Measurements from ENCODE around the gene SIRPB2.

SIRPB2 gene

GRCh38 chr20:1493536-1493935 lies 2.3 kb upstream of the SIRPB2 start:
- TF ChIP-seq EZH2 (IDR thresholded peaks at IDR 0.05), result no peak
- TF ChIP-seq FOXP2 (optimal IDR thresholded peaks at IDR 0.05; ENCODE audit: control extremely low read depth, extremely low read length, insufficient read depth), result no peak
- TF ChIP-seq POLR2AphosphoS5 (IDR thresholded peaks at IDR 0.05; ENCODE audit: borderline replicate concordance, low read depth, low read length), result no peak
- Histone ChIP-seq H3K9me3 (ENCODE audit: low read depth, low read length) (no peaks in the 10 kb centered on the region), H3K9ac (ENCODE audit: insufficient read length) (no peak overlapping the region), H3K4me3 (no peak overlapping the region), H3K36me3 (ENCODE audit: insufficient read depth, low read length) (no peaks in the 10 kb centered on the region), H3K27ac (no peak overlapping the region)
- no peak for DNase-seq (ENCODE audit: low read depth, low spot score)

GRCh38 chr20:1491860-1492642 lies 831 bp upstream of the SIRPB2 start:
- Histone ChIP-seq H3K36me3 (ENCODE audit: insufficient read depth, low read length) (no peaks in the 10 kb centered on the region), H3K27ac (no peak overlapping the region), H3K4me3 (no peak overlapping the region), H3K9me3 (ENCODE audit: low read depth, low read length) (no peaks in the 10 kb centered on the region), H3K9ac (ENCODE audit: insufficient read length) (no peak overlapping the region)
- peak; percentile 18 for DNase-seq (ENCODE audit: low read depth, low spot score)
- TF ChIP-seq FOXP2 (optimal IDR thresholded peaks at IDR 0.05; ENCODE audit: control extremely low read depth, extremely low read length, insufficient read depth), result no peak
- TF ChIP-seq EZH2 (IDR thresholded peaks at IDR 0.05), result no peak

DNA sequence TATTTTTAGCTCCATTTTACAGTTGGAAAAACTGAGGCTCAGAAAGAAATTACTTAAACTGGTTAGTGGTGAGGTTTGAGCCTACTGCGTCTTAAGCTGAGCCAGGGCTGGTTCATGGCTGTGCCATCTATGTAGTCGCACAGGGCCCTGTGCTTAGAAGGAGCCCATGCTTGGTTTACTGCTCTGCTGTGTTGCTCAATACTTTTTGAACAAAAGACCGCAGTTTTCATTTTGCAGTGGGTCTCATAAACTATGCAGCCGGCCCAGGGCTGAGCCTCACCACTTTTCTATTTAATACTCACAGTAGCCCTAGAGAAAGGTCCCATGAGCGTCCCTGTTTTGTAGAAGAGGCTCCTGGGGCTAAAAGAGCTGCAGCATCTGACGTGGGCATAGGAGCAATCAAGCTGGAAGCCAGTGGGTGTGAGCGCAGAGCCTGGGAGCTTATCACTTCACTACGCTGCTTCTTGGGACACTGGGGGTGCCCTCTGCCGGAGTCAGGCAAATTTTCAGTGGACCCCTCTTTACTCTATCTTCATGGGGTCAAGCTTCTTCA lies 501 bp downstream of the SIRPB2 start:
- no peak overlapping the region for H3K27ac ChIP-seq
- TF ChIP-seq POLR2AphosphoS5 (IDR thresholded peaks at IDR 0.05; ENCODE audit: borderline replicate concordance, low read depth, low read length), result no peak
- no peak for TF ChIP-seq EZH2 (IDR thresholded peaks at IDR 0.05)
- H3K4me3 ChIP-seq, result no peak overlapping the region
- DNase-seq (ENCODE audit: low read depth, low spot score), result no peak
- H3K36me3 ChIP-seq (ENCODE audit: insufficient read depth, low read length), result no peaks in the 10 kb centered on the region
- no peaks in the 10 kb centered on the region for H3K9me3 ChIP-seq (ENCODE audit: low read depth, low read length)
- H3K9ac ChIP-seq (ENCODE audit: insufficient read length), result no peak overlapping the region

GRCh38 chr20:1489764-1490436 lies 1.3 kb downstream of the SIRPB2 start:
- Histone ChIP-seq H3K4me3 (no peak overlapping the region), H3K9ac (ENCODE audit: insufficient read length) (no peak overlapping the region), H3K9me3 (ENCODE audit: low read depth, low read length) (no peaks in the 10 kb centered on the region), H3K36me3 (ENCODE audit: insufficient read depth, low read length) (no peaks in the 10 kb centered on the region), H3K27ac (no peak overlapping the region)
- TF ChIP-seq POLR2AphosphoS5 (IDR thresholded peaks at IDR 0.05; ENCODE audit: borderline replicate concordance, low read depth, low read length) (no peak), EZH2 (IDR thresholded peaks at IDR 0.05) (no peak), FOXP2 (optimal IDR thresholded peaks at IDR 0.05; ENCODE audit: control extremely low read depth, extremely low read length, insufficient read depth) (no peak)
- no peak for DNase-seq (ENCODE audit: low read depth, low spot score)

DNA sequence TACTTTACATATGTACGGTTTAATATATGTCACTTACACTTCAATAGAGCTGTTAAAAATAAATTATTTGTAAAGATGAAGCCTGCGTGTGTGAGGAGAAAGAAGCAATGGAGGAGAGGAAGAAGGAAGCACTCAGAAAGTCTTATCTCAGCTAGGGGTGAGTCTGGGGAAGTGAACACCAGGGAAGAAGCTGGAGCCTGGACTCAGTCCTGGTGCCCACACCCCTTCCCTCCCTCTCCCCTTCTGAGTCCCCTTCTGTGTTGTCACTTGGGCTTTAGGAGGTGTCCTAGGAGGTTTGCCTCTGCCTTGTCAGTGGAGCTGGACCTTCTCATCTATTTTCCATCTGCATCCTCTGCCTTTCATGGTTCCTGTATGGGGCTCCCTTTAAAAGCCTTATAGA lies 1.9 kb downstream of the SIRPB2 start:
- no peaks in the 10 kb centered on the region for H3K36me3 ChIP-seq (ENCODE audit: insufficient read depth, low read length)
- no peak for TF ChIP-seq FOXP2 (optimal IDR thresholded peaks at IDR 0.05; ENCODE audit: control extremely low read depth, extremely low read length, insufficient read depth)
- TF ChIP-seq POLR2AphosphoS5 (IDR thresholded peaks at IDR 0.05; ENCODE audit: borderline replicate concordance, low read depth, low read length), result no peak
- no peak for TF ChIP-seq EZH2 (IDR thresholded peaks at IDR 0.05)
- no peak for DNase-seq (ENCODE audit: low read depth, low spot score)
- H3K9ac ChIP-seq (ENCODE audit: insufficient read length), result no peak overlapping the region
- H3K9me3 ChIP-seq (ENCODE audit: low read depth, low read length), result no peaks in the 10 kb centered on the region
- no peak overlapping the region for H3K4me3 ChIP-seq
- no peak overlapping the region for H3K27ac ChIP-seq

DNA sequence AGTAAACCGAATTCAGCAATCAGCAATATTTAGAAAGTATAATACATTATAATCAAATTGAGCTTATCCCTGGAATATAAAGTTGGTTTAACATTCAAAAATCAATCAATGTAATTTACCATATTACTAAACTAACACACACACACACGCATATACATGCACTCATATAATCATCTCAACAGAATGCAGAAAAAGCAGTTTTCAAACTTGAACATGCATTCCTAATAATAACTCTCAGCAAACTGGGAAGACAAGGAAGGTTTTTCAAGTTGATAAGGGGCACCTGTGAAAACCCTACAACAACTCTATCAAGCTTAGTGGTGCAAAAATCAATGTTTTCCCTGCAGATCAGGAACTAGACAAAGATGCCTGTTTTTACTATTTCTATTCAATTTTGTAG lies 4.7 kb downstream of the SIRPB2 start:
- TF ChIP-seq FOXP2 (optimal IDR thresholded peaks at IDR 0.05; ENCODE audit: control extremely low read depth, extremely low read length, insufficient read depth) (no peak), EZH2 (IDR thresholded peaks at IDR 0.05) (no peak), POLR2AphosphoS5 (IDR thresholded peaks at IDR 0.05; ENCODE audit: borderline replicate concordance, low read depth, low read length) (no peak)

GRCh38 chr20:1484438-1485116 lies 6.6 kb downstream of the SIRPB2 start:
- H3K27ac ChIP-seq, result no peak overlapping the region
- no peaks in the 10 kb centered on the region for H3K9me3 ChIP-seq (ENCODE audit: low read depth, low read length)
- DNase-seq (ENCODE audit: low read depth, low spot score), result no peak
- H3K36me3 ChIP-seq (ENCODE audit: insufficient read depth, low read length), result no peaks in the 10 kb centered on the region
- no peak overlapping the region for H3K4me3 ChIP-seq
- TF ChIP-seq POLR2AphosphoS5 (IDR thresholded peaks at IDR 0.05; ENCODE audit: borderline replicate concordance, low read depth, low read length), result no peak
- no peak for TF ChIP-seq FOXP2 (optimal IDR thresholded peaks at IDR 0.05; ENCODE audit: control extremely low read depth, extremely low read length, insufficient read depth)
- TF ChIP-seq EZH2 (IDR thresholded peaks at IDR 0.05), result no peak
- no peak overlapping the region for H3K9ac ChIP-seq (ENCODE audit: insufficient read length)

More for the DNA sequence above, 4.7 kb downstream of the SIRPB2 start:
- Histone ChIP-seq H3K27ac (no peak overlapping the region), H3K9me3 (ENCODE audit: low read depth, low read length) (no peaks in the 10 kb centered on the region), H3K4me3 (no peak overlapping the region), H3K9ac (ENCODE audit: insufficient read length) (no peak overlapping the region), H3K36me3 (ENCODE audit: insufficient read depth, low read length) (no peaks in the 10 kb centered on the region)
- DNase-seq (ENCODE audit: low read depth, low spot score), result no peak
